C4-2B (cell line): Measurements from ENCODE around the gene IQUB.

ENCODE experiments used
- ZFX ChIP-seq: fragments of 450-650 bp; IDR thresholded peaks from 2 replicates; pipeline ENCODE4 v1.6.1; 2017
- TF ChIP-seq, protein P1 (sequence below): fragments of 450-650 bp; conservative IDR thresholded peaks from 2 replicates; pipeline ENCODE4 v1.5.1; 2017; ENCODE audit warnings: mild to moderate bottlenecking

DNA sequence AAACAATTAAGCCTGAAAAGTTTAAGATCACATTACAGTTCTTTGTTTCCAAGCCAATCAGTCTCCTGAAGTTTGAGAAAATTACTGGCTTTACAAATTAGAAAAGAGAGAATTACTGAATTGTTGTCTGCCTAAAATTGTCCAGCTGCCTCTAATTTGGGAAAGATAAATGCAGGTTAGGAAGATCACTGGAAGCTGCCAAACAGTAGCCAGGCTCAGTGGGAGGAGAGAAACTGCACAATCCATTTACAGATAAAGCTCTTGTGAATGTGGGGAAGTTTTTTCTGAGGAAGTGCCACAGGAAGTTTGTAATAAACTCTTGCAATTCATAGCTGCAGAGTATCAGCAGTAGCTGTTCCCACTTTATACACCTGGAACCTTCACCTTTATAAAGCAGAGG is 100.7 kb downstream of the IQUB start:
- TF ChIP-seq, protein P1, sequence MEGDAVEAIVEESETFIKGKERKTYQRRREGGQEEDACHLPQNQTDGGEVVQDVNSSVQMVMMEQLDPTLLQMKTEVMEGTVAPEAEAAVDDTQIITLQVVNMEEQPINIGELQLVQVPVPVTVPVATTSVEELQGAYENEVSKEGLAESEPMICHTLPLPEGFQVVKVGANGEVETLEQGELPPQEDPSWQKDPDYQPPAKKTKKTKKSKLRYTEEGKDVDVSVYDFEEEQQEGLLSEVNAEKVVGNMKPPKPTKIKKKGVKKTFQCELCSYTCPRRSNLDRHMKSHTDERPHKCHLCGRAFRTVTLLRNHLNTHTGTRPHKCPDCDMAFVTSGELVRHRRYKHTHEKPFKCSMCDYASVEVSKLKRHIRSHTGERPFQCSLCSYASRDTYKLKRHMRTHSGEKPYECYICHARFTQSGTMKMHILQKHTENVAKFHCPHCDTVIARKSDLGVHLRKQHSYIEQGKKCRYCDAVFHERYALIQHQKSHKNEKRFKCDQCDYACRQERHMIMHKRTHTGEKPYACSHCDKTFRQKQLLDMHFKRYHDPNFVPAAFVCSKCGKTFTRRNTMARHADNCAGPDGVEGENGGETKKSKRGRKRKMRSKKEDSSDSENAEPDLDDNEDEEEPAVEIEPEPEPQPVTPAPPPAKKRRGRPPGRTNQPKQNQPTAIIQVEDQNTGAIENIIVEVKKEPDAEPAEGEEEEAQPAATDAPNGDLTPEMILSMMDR = no peak
- no peak for TF ChIP-seq ZFX
